HG02852 (cell line): Measurements from ENCODE around the gene PTER.

Experiments used
- ATAC-seq: cut with Tn5 transposase; IDR thresholded peaks from one replicate; pipeline ENCODE4 v1.9.1; 2021; ENCODE audit warnings: mild to moderate bottlenecking, moderate library complexity; ENCODE audit not compliant: unreplicated experiment

The PTER gene

DNA sequence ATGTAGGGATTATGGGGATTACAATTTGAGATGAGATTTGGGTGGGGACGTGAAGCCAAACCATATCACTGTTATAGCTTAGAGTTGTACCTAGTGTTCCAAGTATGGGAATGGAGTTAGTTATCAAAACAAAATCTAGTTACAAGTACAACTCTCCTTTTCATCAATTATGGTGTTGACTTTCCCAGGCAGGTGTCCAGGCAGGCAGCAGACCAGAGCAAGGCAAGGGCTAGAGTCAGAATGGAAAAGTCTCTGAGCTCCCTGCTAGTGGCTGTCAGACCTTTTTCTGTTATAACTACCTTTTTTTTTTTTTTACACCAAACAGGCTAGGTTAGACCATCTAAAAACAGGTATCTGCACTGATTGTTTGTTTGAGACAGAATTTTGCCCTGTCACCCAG is 29.2 kb downstream of the PTER start:
- ATAC-seq = no peak

DNA sequence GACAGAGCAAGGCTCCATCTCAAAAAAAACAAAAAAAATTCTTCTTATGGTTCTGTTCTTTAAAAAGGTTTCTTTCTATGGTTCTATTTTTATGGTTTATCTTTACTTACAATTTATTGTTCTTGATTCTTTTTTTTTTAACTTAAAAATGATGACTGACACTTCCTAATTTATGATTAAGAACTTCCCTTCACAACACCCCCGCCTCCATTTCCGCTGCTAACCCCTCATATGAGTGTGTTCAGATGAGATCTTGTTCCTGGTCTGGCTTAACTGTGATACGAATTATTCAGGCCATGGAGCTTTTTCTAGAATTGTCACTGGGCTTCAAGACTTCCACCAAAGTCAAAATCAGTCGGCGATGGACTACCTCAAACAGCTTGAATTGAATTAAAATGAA is 33.9 kb downstream of the PTER start:
- no peak for ATAC-seq

GRCh38 chr10:16472828-16473227 is 36.0 kb downstream of the PTER start:
- ATAC-seq = no peak

DNA sequence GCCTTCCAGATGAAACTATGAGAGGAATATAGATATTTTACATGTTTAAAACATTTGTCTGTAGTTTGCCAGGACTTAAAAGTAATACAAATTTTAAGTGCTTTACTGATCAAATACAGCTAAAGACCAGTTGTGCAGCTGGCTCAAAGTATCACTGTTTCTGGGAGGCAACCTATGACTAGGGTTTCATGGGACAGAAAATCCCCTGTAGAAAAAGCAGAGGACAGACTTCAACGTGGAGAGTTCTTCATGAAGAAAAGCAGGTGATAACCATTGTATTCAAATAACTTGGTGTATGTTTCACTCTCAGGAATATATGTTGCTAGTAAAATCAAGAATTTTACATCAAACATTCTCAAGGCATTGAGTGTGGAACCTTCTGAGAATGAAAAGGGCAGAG is 40.9 kb downstream of the PTER start:
- ATAC-seq = peak; percentile 64

GRCh38 chr10:16478801-16479200 is 42.0 kb downstream of the PTER start:
- ATAC-seq = no peak

- no peak for ATAC-seq
Measured at GRCh38 chr10:16481052-16481728, 44.4 kb downstream of the PTER start.

- ATAC-seq = no peak
Measured at GRCh38 chr10:16483241-16483917, 46.6 kb downstream of the PTER start.

- no peak for ATAC-seq
Measured at GRCh38 chr10:16490511-16490910, 53.7 kb downstream of the PTER start.

GRCh38 chr10:16491933-16492332 is 55.1 kb downstream of the PTER start:
- no peak for ATAC-seq

DNA sequence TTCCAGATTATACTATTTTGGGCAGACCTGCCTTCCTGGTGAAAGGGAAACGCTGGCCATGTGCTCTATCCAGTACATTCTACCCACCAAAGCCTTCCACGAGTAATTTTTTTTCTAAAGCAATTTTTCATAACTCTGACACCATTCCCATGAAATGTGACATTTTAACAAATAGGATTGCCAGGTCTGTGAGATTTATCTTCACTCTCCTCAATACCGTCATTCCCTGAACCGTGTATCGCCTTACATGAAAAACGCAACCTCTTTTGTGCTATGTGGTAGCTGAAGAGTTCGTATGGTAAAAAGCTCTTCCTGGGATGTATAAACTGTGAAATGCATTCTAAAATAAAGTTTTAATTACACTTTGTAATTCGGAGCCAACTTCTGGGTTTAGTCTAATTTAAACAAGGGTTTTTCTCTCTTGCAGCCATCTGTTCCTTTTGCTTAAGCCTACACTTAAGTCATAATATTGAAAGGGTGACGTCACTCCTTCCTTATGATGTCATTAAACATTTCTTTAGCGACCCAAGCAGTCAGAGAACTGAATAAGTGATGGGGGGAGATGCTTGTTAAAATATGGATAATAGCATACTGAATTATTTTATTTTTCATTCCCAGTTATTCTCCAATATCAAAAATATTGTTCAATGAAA is 57.2 kb downstream of the PTER start:
- no peak for ATAC-seq

- ATAC-seq = no peak
Measured at GRCh38 chr10:16497911-16498310, 61.1 kb downstream of the PTER start.

- no peak for ATAC-seq
Measured at GRCh38 chr10:16505161-16505560, 68.4 kb downstream of the PTER start.

GRCh38 chr10:16509996-16510395 is 73.2 kb downstream of the PTER start:
- no peak for ATAC-seq

DNA sequence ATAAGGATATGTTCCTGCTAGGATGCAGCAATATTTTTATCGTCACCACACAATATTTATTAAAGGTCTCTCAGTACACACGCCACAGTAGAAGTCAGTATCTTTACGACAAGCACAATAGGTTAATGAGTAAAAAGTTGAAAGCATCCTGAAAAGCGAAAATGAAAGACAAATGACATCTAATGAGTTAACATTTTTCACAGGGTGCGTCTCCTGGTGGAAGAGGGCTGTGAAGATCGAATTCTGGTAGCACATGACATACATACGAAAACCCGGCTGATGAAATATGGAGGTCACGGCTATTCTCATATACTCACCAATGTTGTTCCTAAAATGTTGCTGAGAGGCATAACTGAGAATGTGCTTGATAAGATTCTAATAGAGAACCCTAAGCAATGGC is 74.0 kb downstream of the PTER start:
- ATAC-seq = no peak

- peak; percentile 1 for ATAC-seq
Measured at GRCh38 chr10:16518822-16519221, 82.0 kb downstream of the PTER start.

- peak; percentile 45 for ATAC-seq
Measured at GRCh38 chr10:16519250-16519907, 82.6 kb downstream of the PTER start.

DNA sequence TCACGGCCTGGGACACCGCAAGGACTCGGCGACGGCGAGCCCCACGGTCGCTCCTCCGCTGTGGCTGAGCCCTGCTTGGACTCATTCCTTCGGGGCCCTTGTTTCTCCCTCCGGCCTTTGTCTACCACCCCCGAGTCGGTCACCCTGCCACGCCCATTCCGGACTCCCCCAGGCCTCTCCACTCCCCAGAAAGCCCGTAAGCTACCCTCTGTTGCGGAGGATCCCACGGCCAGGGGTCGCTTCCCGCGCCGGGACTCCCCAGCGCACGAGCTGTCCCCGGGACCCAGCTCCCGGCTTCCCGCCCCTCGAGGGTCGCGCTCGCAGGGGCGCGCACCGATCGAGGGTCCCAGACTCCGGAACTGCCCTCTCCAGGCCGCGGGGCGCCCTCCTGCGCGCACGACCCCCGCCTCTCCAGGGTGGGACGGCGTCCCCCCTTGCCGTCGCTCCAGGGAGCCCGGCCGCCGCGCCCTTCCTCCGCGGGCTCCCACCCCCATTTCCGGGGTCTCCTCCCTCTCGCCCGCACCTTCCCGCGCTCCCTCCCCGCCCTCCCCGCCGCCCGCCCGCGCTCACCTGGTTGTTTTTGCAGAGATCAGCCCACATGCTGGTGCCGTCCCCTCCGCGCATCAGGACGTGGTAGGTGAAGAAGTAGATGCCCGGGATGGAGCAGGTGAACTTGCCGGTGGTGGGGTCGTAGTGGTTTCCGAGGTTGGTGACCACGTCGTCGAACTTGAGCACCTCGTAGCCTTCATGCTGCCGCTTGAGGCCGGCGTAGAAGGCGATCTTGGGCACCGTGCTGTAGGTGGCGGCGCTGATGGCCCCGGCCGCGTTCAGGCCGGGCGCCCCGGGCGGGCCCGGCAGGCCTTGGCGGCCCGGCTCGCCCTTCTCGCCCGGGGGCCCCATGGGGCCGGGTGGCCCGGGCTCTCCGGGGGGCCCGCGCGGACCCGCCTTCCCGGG is 83.4 kb downstream of the PTER start:
- peak; percentile 27 for ATAC-seq

DNA sequence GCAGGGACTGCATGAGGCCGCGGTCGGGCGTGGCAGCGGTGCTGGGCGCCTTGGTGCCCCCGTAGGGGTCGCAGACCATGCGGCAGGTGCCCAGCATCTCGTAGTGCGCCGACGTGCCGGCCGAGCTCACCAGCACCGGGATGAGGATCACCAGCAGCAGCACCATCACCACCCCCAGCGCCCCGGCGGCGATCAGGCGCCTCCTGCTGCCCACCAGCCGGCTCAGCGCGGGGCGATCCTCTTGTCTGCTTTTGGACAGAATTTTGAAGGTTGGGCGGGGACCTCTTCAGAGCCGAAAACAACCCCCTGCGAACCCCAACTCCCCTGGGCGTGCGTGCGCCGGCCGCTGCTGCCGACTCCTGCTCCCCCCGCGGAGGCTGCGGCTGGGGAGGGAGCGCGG is 84.1 kb downstream of the PTER start:
- peak; percentile 45 for ATAC-seq

DNA sequence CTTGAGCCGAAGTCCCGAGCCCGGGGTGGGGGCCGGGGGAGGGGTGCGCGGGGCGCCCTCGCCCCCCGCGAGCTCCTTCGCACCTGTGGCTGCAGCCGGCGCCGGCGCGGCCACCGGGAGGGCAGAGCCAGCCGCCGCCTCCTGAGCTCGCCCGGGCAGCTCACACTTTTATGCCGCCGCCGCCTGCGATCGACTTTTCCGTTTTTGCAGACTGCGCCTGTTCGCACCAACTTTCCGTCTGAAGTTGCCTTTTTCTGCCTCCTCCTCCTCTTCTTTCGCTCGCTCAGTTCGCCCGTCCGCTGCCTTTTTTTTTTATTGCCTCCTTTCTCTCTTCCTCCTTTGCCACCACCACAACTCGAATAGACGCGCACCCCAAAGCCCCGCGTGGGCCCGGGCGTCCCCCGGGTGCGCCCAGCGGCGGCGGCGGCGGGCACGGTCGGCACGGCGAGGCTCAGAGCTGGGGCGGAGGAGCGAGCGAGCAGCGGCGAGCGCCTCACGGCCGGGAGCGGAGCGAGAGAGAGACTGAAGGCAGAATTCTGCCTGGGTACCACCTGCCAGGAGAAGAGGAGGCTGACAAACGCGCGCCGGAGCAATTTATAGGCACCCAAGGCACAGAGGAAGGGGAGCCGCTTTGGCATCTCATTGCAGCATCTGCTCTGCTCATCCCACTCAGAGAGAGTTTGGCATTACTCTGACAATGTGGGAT is 84.7 kb downstream of the PTER start, which contains the start of gene C1QL3:
Gene C1QL3, minus strand, starts transcription at position 569 of the 706 bp plus-strand sequence. CDS start 814 bp downstream, outside the sequence.
- ATAC-seq = peak; percentile 35

DNA sequence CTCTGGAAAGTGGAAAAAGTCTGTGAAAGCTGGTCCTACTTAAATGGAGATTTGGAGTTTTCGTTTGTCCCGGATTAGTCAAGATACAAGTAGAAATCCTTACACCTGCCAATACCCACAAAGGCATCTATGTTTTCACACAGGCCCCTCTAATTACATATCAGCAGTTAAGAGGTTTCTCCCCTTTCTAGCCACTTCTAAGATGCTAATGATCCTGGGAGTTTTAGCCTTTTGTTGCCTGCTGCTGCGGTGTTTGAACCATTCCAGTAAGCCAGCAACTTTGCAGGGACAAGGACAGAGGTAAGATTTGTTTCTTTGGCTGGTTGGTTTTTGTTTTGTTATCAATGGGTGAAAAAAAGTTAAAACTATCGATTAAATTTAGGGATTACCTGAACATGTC is 90.6 kb downstream of the PTER start:
- ATAC-seq = no peak
